Erythroblast (primary cell): ENCODE data around the gene SCNN1A.

Experiments used
- GATA1 ChIP-seq: IDR thresholded peaks from 2 replicates; pipeline ENCODE4 v1.6.1; 2011; ENCODE audit warnings: low read depth, mild to moderate bottlenecking, control low read depth, low read length, moderate library complexity
- POLR2A ChIP-seq: IDR thresholded peaks from 2 replicates; pipeline ENCODE4 v1.6.1; 2011; ENCODE audit warnings: mild to moderate bottlenecking, low read length

- TF ChIP-seq POLR2A (no peak), GATA1 (no peak)
These were observed 27.7 kb downstream of the SCNN1A start for GRCh38 chr12:6347367-6348338.
